Measurements from ENCODE around the gene ABHD4.

ABHD4 gene

GRCh38 chr14:22656945-22657731 lies 59.0 kb downstream of the ABHD4 start:
- TF ChIP-seq, protein P1, sequence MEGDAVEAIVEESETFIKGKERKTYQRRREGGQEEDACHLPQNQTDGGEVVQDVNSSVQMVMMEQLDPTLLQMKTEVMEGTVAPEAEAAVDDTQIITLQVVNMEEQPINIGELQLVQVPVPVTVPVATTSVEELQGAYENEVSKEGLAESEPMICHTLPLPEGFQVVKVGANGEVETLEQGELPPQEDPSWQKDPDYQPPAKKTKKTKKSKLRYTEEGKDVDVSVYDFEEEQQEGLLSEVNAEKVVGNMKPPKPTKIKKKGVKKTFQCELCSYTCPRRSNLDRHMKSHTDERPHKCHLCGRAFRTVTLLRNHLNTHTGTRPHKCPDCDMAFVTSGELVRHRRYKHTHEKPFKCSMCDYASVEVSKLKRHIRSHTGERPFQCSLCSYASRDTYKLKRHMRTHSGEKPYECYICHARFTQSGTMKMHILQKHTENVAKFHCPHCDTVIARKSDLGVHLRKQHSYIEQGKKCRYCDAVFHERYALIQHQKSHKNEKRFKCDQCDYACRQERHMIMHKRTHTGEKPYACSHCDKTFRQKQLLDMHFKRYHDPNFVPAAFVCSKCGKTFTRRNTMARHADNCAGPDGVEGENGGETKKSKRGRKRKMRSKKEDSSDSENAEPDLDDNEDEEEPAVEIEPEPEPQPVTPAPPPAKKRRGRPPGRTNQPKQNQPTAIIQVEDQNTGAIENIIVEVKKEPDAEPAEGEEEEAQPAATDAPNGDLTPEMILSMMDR (IDR thresholded peaks at IDR 0.05; ENCODE audit: low read depth, low read length) = no peak
- no peak for DNase-seq (ENCODE audit: extremely low read depth, low read depth)

DNA sequence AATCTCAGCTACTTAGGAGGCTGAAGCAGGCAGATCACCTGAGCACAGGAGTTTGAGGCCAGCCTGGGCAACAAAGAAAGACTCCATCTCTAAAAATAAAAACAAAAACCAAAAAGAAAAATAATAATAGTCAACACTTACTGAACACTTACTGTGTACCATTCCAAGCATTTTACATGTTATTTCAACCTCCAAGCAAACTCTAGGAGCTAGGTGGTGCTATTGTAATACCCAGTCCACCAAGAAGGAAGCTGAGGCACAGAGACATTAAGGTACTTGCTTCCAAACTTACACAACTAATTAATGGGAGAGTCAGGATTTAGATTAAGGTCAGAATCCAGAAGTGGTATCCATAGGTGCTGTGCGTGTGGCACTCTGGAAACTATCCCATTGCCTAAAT lies 59.8 kb downstream of the ABHD4 start:
- TF ChIP-seq, protein P1 (IDR thresholded peaks at IDR 0.05; ENCODE audit: low read depth, low read length) = peak; percentile 32
- no peak for DNase-seq (ENCODE audit: extremely low read depth, low read depth)

- TF ChIP-seq, protein P1 (IDR thresholded peaks at IDR 0.05; ENCODE audit: low read depth, low read length) = no peak
These were observed 60.8 kb downstream of the ABHD4 start for GRCh38 chr14:22658946-22659345.

GRCh38 chr14:22660654-22661053 lies 62.6 kb downstream of the ABHD4 start:
- TF ChIP-seq, protein P1 (IDR thresholded peaks at IDR 0.05; ENCODE audit: low read depth, low read length) = no peak
- DNase-seq (ENCODE audit: extremely low read depth, low read depth) = no peak

More at GRCh38 chr14:22658946-22659345, 60.8 kb downstream of the ABHD4 start:
- no peak for DNase-seq (ENCODE audit: extremely low read depth, low read depth)

Measured in AG09319 (cell line).